Heart right ventricle (tissue), 16 donors: ENCODE measurements around the gene WHRN. TPM values are rescaled to one million over a fixed set of nuclear protein-coding genes. Genes with fewer than 3 reads are reported as not detected.

Source experiments
- ATAC-seq, 8 donors: fragments of 200-7000 bp; cut with Tn5 transposase; one replicate each; pipeline ENCODE4 v1.9.1; 2020; ENCODE audit warnings: mild to moderate bottlenecking in 8 of 8, moderate library complexity in 8 of 8, moderate number of reproducible peaks in 1 of 8
- DNase-seq, 2 donors: peaks; one replicate each; pipeline ENCODE4 v3.0.0-alpha.2; 2020
- H3K27ac ChIP-seq, 10 donors: fragments of 200-600 bp; sonication (generic) in 2 of 10; one replicate each; pipeline versions ENCODE4 v1.5.0 to v1.8.0; 2020 to 2022; ENCODE audit warnings: mild to moderate bottlenecking in 3 of 10
- H3K27me3 ChIP-seq, 7 donors: fragments of 200-600 bp; one replicate each; pipeline ENCODE4 v1.8.0; 2021 to 2022; ENCODE audit warnings: mild to moderate bottlenecking in 2 of 7
- H3K36me3 ChIP-seq, 9 donors: fragments of 200-600 bp; sonication (generic) in 1 of 9; one replicate each; pipeline versions ENCODE4 v1.5.0 to v1.8.0; 2020 to 2022; ENCODE audit warnings: mild to moderate bottlenecking in 2 of 9
- H3K4me1 ChIP-seq, 9 donors: fragments of 200-600 bp; sonication (generic) in 1 of 9; one replicate each; pipeline versions ENCODE4 v1.5.0 to v1.8.0; 2020 to 2022; ENCODE audit warnings: mild to moderate bottlenecking in 4 of 9
- H3K4me3 ChIP-seq, 10 donors: fragments of 200-600 bp; sonication (generic) in 2 of 10; one replicate each; pipeline versions ENCODE4 v1.5.0 to v1.8.0; 2020 to 2022; ENCODE audit warnings: mild to moderate bottlenecking in 7 of 10, moderate library complexity in 2 of 10
- H3K9me3 ChIP-seq, 11 donors: fragments of 200-600 bp in 10 of 11; sonication (generic) in 2 of 11; one replicate each; pipeline versions ENCODE4 v1.5.0 to v1.8.0; 2013 to 2022; ENCODE audit warnings: mild to moderate bottlenecking in 2 of 11, control low read depth in 1 of 11, moderate library complexity in 1 of 11
- WGBS, 2 donors: extraction: QIAGEN DNeasy Blood & Tissue Kit; methylation state at CpG; one replicate each; pipeline ENCODE4 v1.1.7; 2013; ENCODE audit warnings: inconsistent platforms in 1 of 2; 5-methylcytosine and 5-hydroxymethylcytosine counted together
- intact Hi-C, 10 donors: fragments of 100-400 bp; cut with DNase I; formaldehyde crosslinking; loops; one replicate each; pipeline versions ENCODE4 v1.11.1 to v1.14.2; 2022
- polyA plus RNA-seq, 2 donors: library from polyadenylated mRNA; stranded (reverse); fragments of 200-250 nt; gene quantifications; one replicate each; pipeline ENCODE4 v1.2.3, GENCODE V29; 2013
- total RNA-seq, 10 donors: library from RNA; stranded (reverse); fragmentation: NEBNext Ultra II Directional in 3 of 10; extraction: Animal tissue kit (Norgen Biotek cat#: 25700) in 3 of 10; gene quantifications; one replicate each; pipeline versions ENCODE4 v1.2.1 to v1.2.4, GENCODE V29; 2021 to 2023
- TF ChIP-seq, protein P1 (sequence below), 9 donors: fragments of 200-600 bp; sonication (generic) in 2 of 9; IDR thresholded peaks; one replicate each; pipeline versions ENCODE4 v1.5.0 to v1.8.0; 2021 to 2022; ENCODE audit warnings: antibody characterized with exemption in 9 of 9, mild to moderate bottlenecking in 5 of 9, moderate library complexity in 1 of 9
- donor health status: Arrhythmogenic right ventricular cardiomyopathy.
- donor health status: ischemic (EF 13 %, LVEDD 7.1; RV severe dilation, severe dysfunction).
- donor health status: healthy with polysubstance abuse.
- donor health status: DM: no; HTN: yes; CAD: no.
- donor health status: DM: no; HTN: no; CAD: no.
- donor health status: ischemic (EF 25% LVEDD 6.9; RV normal size, moderate dysfunction).
- donor health status: ischemic (EF 25% LVEDD 5.7; RV mildly dilated, moderate dysfunction).
- donor health status: healthy.
- donor health status: DM: yes; HTN: yes; CAD: no.
- donor health status: Ischemic cardiomyopathy.
- donor health status: ischemic (EF 35%, LVEDD 5.7; RV mildly dilated, moderate dysfunction).
- donor health status: nonischemic (EF 11% LVEDD 7.7; RV severe dilation, severe dysfunction).
- donor health status: DM: yes; HTN: yes; CAD: no.
- donor health status: PGD.
- donor health status: ischemic (EF 29% LVEDD 5.4; RV normal size, mild dysfunction).
- donor health status: nonischemic (EF 23%, LVEDD 6.1; RV moderate dilation, normal function).

The WHRN gene
- total and polyA plus RNA-seq, 12 donors: 0.13 to 1.3 (median 0.58) TPM; not detected in 1

DNA sequence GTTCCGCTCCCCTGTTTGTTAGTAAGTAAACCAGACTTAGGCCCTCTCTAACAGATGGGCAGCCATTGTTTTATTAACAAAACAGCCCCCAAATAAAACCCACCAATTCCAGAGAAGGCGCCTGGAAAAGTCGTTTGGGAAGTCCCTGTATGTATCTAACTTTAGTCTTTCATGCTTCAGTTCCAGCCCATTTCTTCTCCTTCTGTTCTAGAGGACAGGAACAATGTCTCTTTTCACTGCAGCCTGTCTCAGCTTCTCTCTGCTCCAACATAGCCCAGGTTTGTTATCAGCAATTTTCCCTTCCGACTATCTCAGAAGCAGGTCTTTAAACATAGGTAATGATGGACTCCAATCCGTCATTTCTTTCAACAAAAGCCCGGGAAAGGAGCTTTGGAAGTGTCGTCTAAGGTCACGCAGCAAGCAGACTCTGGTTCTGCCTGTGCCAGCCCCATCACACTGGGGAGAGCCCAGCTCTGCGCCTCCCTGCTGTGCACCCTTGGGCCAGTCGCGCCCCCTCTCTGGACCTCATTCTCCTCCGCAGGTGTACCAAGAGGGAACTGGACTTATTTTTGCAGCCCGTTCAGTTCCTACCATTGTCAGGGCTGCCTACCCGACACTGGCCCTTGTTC is 107.9 kb downstream of the WHRN start:
- DNase-seq (no peak), ATAC-seq (peak in 1 of 8 donors; percentile 23)
- Histone ChIP-seq H3K9me3 (no peaks in the 10 kb centered on the region), H3K36me3 (no peaks in the 10 kb centered on the region), H3K27me3 (no peaks in the 10 kb centered on the region), H3K4me1 (peaks cover 8 to 53% (median 32%) of the 10 kb centered on the region in 9 donors), H3K27ac (peak overlapping the region; percentile 36 to 90 (median 79)), H3K4me3 (peak overlapping the region; percentile 48 to 91 (median 78))
- TF ChIP-seq, protein P1, sequence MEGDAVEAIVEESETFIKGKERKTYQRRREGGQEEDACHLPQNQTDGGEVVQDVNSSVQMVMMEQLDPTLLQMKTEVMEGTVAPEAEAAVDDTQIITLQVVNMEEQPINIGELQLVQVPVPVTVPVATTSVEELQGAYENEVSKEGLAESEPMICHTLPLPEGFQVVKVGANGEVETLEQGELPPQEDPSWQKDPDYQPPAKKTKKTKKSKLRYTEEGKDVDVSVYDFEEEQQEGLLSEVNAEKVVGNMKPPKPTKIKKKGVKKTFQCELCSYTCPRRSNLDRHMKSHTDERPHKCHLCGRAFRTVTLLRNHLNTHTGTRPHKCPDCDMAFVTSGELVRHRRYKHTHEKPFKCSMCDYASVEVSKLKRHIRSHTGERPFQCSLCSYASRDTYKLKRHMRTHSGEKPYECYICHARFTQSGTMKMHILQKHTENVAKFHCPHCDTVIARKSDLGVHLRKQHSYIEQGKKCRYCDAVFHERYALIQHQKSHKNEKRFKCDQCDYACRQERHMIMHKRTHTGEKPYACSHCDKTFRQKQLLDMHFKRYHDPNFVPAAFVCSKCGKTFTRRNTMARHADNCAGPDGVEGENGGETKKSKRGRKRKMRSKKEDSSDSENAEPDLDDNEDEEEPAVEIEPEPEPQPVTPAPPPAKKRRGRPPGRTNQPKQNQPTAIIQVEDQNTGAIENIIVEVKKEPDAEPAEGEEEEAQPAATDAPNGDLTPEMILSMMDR (IDR thresholded peaks at IDR 0.05): no peak
- intact Hi-C loops: loop anchor here in 2 of 10 donors (5.0 to 10.0 kb wide), 2 partner anchors 50 to 187 kb away; partner anchors contain the start of gene ATP6V1G1 (in 1 of the 2)
- 19 to 21% methylated on average over 14 of the region's 14 CpGs for WGBS, 2 donors

DNA sequence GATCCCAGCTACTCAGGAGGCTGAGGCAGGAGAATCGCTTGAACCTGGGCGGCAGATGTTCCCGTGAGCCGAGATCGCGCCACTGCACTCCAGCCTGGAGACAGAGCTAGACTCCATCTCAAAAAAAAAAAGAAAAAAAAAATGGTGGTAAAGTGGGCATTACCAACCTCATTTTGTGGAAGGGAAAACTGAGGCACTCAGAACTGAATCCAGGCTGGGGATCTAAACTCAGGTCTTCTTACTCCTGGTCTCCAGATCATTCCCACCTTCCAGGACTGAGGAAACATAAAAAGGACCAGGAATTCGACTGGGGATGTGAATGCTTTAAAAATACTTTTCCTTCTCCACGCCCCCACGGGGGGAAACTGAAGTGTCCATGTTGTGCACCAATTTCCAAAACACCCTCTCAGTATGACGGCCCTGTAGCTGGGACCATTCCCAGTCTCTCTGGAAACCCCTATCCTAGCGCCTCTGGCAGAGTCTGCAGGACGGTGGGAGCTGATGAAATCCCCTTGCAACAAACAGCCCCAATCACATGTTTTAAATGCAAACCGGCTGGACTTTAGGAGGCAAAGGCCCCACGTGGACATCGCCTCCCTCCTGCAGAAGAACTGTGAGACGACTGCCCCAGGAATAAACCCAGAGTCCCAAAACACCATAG is 108.6 kb downstream of the WHRN start:
- TF ChIP-seq, protein P1 (IDR thresholded peaks at IDR 0.05): no peak
- Histone ChIP-seq H3K27ac (peak overlapping the region in 6 of 10 donors; percentile 73 to 90 (median 79)), H3K9me3 (no peaks in the 10 kb centered on the region), H3K4me1 (peaks cover 8 to 59% (median 36%) of the 10 kb centered on the region in 9 donors), H3K36me3 (no peaks in the 10 kb centered on the region), H3K4me3 (peak overlapping the region in 6 of 10 donors; percentile 66 to 79 (median 74)), H3K27me3 (no peaks in the 10 kb centered on the region)
- 51 to 54% methylated on average over 16 of the region's 16 CpGs for WGBS, 2 donors
- ATAC-seq (no peak), DNase-seq (peak in 1 of 2 donors; percentile 34)
- intact Hi-C loops: loop anchor here in 2 of 10 donors (5.0 to 10.0 kb wide), 2 partner anchors 49 to 188 kb away; partner anchors contain the start of gene ATP6V1G1 (in 1 of the 2)

DNA sequence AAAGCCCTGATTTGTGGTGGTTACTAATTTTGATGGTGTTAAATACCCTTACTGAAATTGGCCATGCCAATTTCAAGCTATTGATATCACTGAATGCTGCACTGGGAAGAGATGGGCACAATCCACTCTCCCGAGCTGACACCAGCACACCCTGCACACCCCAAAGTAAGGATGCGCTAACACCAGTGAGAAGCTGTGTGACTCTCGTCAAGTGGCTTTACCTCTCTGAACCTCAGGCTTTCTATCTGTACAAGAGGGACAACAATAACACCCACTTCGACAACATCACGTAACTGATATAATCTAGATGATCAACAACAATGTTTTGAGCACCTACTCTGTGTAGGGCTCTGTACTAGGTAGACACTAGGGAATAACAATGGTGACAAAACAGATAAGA is 109.5 kb downstream of the WHRN start:
- ATAC-seq: no peak
- intact Hi-C loops: loop anchor here in 2 of 10 donors (5.0 to 10.0 kb wide), 2 partner anchors 48 to 189 kb away; partner anchors contain the start of gene ATP6V1G1 (in 1 of the 2)
- 96 to 97% methylated on average over 5 of the region's 5 CpGs for WGBS, 2 donors
- Histone ChIP-seq H3K27me3 (no peaks in the 10 kb centered on the region), H3K27ac (no peak overlapping the region), H3K4me3 (no peak overlapping the region), H3K4me1 (peaks cover 8 to 62% (median 38%) of the 10 kb centered on the region in 9 donors), H3K36me3 (no peaks in the 10 kb centered on the region), H3K9me3 (no peaks in the 10 kb centered on the region)
- TF ChIP-seq, protein P1 (IDR thresholded peaks at IDR 0.05): no peak
- DNase-seq: no peak

DNA sequence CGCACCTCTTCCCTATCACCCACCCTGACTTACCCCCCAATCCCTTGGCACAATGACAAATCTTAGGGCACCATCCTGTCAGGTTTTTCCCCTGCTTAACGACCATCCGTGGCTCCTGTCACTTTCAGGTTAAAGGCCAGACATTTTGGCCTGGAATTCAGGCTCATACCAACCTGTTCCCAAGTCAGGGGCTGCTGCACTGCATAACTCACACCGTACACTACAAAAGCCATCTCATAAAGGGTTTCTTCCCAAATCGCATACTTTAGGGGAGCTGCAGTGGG is 110.0 kb downstream of the WHRN start:
- WGBS, 2 donors: 45 to 50% methylated on average over 5 of the region's 5 CpGs
- intact Hi-C loops: loop anchor here in 2 of 10 donors (5.0 to 10.0 kb wide), 2 partner anchors 48 to 190 kb away; partner anchors contain the start of gene ATP6V1G1 (in 1 of the 2)
- H3K27ac ChIP-seq: peak overlapping the region in 1 of 10 donors; percentile 40

More for the DNA sequence above, 110.0 kb downstream of the WHRN start:
- ATAC-seq: no peak
- no peaks in the 10 kb centered on the region for H3K9me3 ChIP-seq
- no peaks in the 10 kb centered on the region for H3K27me3 ChIP-seq
- peaks cover 8 to 67% (median 43%) of the 10 kb centered on the region in 9 donors for H3K4me1 ChIP-seq
- H3K4me3 ChIP-seq: no peak overlapping the region
- TF ChIP-seq, protein P1 (IDR thresholded peaks at IDR 0.05): no peak
- no peak for DNase-seq
- no peaks in the 10 kb centered on the region for H3K36me3 ChIP-seq
